B cell (primary cell): ENCODE data around the gene VCPKMT.
"Not testable (repeated sequence)": the region's sequence is repeated elsewhere in the genome, so short reads cannot be mapped to it uniquely, and the experiment has no call there.

Source experiments
- EZH2 ChIP-seq: IDR thresholded peaks from 2 replicates; pipeline ENCODE4 v1.6.1; 2012; ENCODE audit warnings: borderline replicate concordance, low read depth, mild to moderate bottlenecking, moderate library complexity, low read length; ENCODE audit not compliant: insufficient read depth, poor library complexity, severe bottlenecking
- TF ChIP-seq, protein P1 (sequence below): fragments of 200-600 bp; IDR thresholded peaks from one replicate; pipeline ENCODE4 v1.8.0; 2022; ENCODE audit warnings: antibody characterized with exemption, mild to moderate bottlenecking

GRCh38 chr14:50079103-50079502, 37.3 kb downstream of the VCPKMT start:
- not testable (repeated sequence) for TF ChIP-seq EZH2
- TF ChIP-seq, protein P1, sequence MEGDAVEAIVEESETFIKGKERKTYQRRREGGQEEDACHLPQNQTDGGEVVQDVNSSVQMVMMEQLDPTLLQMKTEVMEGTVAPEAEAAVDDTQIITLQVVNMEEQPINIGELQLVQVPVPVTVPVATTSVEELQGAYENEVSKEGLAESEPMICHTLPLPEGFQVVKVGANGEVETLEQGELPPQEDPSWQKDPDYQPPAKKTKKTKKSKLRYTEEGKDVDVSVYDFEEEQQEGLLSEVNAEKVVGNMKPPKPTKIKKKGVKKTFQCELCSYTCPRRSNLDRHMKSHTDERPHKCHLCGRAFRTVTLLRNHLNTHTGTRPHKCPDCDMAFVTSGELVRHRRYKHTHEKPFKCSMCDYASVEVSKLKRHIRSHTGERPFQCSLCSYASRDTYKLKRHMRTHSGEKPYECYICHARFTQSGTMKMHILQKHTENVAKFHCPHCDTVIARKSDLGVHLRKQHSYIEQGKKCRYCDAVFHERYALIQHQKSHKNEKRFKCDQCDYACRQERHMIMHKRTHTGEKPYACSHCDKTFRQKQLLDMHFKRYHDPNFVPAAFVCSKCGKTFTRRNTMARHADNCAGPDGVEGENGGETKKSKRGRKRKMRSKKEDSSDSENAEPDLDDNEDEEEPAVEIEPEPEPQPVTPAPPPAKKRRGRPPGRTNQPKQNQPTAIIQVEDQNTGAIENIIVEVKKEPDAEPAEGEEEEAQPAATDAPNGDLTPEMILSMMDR: not testable (repeated sequence)
